GM21360 (cell line): ENCODE data around the gene MAST1.
"Not testable (repeated sequence)": the region's sequence is repeated elsewhere in the genome, so short reads cannot be mapped to it uniquely, and the experiment has no call there.

Experiments used
- ATAC-seq: cut with Tn5 transposase; IDR thresholded peaks from one replicate; pipeline ENCODE4 v1.9.1; 2021; ENCODE audit warnings: mild to moderate bottlenecking, moderate library complexity; ENCODE audit not compliant: unreplicated experiment

The MAST1 gene

DNA sequence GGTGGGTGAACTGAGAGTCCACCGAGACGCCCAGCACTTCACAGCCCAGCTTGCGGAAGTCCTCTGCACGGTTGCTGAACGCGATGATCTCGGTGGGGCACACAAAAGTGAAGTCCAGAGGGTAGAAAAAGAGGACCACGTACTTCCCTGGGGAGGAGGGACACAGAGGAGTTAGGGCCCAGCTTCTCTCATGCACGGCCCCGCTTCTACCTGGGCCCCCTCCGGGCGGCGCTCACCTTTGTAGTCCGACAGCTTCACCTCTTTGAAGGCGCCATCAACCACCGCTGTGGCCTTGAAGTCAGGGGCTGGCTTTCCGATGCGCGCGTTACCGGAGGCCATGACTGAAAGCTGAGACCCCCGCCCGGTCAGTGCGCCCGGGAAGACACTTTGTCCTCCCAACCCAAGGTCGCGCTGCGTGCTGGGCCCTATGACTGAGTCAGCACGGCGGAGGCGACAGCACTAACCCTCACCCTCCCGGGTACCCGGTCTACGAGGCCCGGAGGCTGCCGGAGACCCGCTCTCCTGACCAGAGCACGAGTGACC lies 37.3 kb upstream of the MAST1 start:
- ATAC-seq: no peak

DNA sequence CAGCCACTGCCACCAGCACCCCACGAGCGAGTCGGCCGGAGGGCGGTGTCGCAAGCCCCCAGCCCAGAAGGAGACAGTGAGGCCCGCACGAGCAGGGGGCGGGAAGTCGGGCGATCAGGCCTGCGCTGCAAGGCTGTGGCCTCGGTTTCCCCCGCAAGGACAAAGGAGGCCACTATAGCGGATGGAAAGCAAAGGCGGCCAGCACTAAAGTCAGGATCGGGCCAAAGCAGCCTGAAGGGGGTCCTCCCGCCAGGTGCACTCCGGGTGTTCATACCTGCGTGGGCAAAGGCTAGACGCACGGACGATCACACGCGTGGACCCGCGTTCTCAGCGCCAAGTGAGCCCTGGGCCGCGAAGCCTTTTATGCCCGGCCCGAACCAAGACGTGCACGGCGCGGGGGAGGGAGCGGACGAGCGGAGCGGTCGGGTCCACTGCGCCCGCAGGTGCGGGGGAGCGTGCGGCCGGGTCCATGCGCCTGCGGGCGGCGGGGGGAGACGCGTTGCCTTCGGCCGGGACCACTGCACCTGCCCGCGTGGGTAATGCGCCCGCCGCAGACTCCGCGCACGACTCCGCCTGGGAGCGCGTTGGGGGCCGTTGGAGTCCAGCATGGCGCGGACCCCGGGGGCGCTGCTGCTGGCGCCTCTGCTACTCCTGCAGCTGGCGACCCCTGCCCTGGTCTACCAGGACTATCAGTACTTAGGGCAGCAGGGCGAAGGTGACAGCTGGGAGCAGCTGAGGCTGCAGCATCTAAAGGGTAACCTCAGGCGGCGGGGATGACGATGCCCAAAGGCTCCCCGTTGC lies 36.6 kb upstream of the MAST1 start, which contains the start of the genes PRDX2 and THSD8:
Gene PRDX2, minus strand, starts transcription at position 335 of the 801 bp plus-strand sequence. CDS start 539 bp downstream, outside the sequence.
Gene THSD8, plus strand, starts transcription at position 604 of the 801 bp plus-strand sequence. Its CDS starts 3 bp downstream, at position 607.
- no peak for ATAC-seq

DNA sequence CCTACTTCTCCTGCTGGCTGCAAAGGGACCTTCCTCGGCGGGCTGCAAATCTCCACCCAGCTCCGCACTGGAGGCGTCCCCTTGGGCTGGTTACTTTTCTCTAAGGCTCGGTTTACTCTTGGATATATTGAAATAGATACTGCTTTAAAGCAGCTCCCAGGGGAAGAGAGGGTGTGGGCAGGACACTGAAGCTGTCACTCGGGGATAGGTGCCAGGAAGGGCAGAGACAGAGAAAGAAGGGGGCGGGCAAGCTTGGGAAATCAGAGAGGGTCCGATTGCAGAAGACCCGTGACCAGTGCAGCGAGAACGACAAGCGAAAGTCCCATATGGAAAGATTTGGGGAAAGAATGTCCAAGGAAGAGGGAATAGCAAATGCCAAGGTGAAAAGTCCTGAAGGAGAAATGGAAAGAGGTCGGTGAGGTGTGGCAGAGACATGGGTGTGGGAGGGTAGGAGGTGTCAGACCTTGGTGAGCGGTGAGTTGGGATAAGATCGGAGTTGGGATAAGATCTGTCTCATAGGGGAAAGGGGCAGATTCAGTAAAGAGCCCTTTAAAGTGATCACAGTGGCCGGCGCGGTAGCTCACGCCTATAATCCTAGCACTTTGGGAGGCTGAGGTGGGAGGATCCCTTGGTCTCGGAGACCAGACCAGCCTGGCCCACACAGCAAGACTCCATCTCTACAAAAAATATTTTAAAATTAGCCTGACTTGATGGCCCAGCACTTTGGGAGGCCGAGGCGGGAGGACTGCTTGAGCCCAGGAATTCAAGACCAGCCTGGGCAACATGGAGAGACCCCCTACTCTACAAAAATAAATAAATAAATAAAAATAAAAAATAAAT lies 35.8 kb upstream of the MAST1 start:
- ATAC-seq: no peak

DNA sequence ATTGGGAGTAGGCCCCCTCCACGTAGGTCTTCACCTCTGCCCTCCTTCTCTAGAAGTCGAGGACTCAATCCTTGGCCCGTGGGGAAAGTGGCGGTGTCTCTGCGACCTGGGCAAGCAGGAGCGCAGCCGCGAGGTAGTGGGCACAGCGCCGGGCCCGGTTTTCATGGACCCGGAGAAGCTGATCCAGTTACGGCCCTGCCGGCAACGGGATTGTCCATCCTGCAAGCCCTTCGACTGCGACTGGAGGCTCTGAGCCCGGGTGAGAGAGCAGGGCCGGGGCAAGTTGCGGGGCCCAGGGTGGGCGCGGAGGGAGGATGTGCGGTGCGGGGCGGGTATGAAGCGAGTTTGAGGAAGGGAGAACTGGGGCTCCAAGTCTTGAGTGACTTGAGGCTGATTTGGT lies 34.3 kb upstream of the MAST1 start:
- no peak for ATAC-seq

DNA sequence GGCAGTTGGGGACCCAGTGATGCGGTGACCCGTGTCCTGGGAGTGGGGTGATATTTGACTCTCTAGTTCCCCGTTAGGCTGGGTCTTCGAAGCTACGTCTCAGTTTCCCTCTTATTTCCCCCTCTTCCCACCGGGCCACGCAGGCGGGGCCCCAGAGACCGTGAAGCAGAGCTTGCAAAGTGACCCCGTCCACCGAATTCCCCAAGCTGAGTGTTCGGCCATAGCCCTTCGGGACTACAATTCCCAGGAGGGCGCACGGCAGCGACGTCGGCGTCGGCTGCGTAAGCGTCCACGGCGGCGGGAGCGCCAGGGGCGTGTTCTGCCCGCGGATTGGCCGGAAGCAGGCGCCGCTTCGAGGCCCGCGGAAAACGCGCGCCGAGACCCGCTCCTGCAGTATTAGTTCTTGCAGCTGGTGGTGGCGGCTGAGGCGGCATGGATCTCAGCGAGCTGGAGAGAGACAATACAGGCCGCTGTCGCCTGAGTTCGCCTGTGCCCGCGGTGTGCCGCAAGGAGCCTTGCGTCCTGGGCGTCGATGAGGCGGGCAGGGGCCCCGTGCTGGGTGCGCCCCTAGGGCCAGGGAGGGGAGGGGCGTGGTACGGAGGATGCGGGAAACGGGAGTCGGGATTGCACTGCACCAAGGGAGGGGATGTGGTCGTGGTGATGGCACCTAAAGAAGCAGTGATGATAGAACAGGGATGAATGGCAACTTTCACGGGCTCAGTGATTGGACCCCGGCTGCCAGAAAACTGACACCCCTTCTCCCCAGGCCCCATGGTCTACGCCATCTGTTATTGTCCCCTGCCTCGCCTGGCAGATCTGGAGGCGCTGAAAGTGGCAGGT lies 31.9 kb upstream of the MAST1 start, which contains the start of gene RNASEH2A:
Gene RNASEH2A, plus strand, starts transcription at position 343 of the 840 bp plus-strand sequence. Its CDS starts 90 bp downstream, at position 433.
- ATAC-seq: peak; percentile 74

DNA sequence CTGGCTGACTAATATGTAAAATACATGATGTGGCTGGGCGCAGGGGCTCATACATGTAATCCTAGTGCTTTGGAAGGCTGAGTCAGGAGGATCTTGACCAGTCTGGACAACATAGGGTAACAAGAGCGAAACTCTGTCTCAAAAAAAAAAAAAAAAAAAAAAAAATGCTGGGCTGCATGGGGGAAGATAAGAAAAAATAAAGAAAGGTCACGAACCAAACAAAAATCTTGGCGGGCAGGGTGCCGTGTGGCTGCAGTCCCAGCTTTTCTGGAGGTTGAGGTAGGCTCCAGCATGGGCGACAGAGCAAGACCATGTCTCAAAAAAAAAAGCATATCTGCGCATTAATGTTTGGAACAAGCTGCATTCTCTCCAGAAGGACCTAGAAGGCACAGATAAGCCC lies 23.2 kb upstream of the MAST1 start:
- ATAC-seq: no peak

DNA sequence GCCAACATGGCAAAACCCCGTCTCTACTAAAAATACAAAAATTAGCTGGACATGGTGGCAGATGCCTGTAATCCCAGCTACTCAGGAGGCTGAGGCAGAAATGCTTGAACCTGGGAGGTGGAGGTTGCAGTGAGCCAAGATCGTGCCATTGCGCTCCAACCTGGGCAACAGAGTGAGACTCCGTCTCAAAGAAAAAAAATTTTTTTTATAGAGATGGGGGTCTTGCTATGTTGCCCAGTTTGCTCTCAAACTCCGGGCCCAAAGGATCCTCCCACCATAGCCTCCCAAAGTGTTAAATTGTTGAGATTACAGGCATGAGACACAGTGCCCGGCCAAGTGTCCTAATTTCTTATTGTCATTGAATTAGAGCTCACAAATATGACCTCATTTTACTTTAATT lies 21.1 kb upstream of the MAST1 start:
- ATAC-seq: not testable (repeated sequence)

DNA sequence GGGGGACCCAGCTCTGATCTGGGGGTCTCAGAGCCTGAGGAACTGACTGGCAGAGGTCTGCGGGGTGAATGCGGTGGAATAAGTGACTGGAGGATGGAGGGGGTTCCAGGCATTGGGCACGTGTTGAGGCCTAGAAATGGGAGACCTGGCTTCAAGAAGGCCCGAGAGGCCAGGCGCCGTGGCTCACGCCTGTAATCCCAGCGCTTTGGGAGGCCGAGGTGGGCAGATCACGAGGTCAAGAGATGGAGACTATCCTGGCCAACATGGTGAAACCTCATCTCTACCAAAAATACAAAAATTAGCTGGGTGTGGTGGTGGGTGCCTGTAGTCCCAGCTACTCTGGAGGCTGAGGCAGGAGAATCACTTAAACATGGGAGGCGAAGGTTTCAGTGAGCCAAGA lies 20.5 kb upstream of the MAST1 start:
- not testable (repeated sequence) for ATAC-seq

DNA sequence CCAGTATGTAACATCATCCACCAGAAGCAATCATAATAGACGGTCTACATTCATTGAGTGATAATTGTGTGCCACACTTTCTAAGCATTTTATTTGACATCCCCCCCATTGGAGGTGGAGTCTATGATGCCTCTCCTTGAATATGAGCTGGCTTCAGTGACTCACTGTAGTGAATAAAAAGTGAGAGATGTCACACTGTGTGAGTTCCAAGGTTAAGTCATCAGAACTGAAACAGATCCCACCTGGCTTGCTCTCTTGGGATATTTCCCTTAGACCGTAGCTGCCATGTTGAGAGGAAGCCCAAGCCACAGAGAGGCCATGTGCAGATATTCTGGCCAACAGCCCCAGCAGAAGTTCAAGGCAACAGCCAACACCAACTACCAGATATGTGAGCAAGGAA lies 16.6 kb upstream of the MAST1 start:
- ATAC-seq: no peak

DNA sequence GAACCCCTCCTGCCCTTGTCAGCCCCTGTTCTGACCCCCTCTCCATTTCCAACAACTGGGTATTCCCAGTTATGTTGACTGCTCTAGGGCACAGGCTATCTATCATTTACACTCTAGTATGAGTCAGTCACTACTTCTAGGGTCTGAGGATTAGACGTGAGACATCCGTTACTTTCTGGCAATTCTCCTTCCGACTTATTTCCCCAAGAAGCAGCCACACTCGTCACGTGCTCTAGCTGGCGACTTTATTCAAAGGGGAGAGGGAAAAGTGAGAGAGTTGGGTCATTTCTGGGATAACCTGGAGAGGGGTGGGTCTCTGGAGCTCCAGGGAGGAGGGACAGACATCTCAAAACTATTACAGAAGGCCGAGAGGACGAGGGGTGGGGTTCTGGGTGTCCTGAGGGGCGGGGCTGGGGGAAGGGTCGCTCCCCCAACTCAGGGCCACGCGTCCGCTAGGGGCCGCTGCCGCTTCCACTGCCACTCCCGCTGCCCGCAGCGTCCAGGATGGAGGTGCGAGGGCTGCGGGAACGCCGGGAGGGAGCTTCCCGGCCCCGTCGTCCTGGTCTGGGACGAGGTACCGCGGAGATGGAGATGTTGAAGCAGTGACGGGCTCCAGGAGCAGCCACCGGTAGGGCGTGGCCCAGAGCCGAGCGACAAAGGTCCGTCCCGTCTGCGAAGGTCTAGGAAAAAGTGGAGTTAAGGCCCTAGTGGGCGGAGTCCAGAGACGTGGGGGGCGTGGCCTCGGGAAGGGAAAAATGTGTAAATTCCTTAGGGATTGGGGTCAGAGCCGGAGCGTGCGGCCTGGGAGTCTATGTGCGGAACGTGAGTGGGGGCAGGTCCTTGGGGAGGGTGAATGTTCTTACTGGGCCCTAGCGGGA lies 12.8 kb upstream of the MAST1 start:
- no peak for ATAC-seq

DNA sequence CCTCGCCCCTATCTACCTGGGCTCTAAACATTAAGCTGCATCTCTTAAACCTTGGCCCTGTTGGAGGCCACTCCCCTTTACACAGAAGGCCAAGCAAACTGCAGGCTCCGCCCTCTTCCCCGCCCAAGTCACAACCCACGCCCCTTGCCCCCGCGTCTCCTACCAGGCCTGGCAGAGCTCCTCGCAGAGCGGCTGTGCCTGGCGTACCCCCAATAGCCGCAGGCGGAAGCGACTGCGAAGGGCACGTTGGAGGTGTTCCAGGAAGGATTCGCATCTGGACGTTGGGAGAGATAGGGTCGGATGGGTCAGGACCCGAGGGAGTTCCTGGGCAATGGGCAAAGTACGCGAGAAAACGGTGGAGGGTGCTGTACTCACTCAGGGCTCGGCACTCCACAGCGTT lies 9.8 kb upstream of the MAST1 start:
- ATAC-seq: no peak

DNA sequence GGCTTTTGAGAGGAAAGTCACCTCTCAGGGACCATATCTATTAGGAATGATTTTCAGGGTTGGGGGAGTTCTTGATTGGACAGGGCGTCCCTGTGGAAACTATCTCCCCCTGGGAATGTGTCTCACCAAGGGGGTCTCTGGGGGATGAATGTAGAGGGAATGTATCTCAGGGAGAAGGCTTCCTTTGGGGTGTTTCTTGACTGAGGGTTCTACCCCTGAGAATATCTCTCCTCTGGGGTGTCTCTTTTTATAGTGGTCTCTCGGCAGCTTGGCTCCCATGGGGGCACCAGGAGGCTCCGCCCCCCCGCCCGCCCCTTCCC lies 4.9 kb upstream of the MAST1 start:
- no peak for ATAC-seq

DNA sequence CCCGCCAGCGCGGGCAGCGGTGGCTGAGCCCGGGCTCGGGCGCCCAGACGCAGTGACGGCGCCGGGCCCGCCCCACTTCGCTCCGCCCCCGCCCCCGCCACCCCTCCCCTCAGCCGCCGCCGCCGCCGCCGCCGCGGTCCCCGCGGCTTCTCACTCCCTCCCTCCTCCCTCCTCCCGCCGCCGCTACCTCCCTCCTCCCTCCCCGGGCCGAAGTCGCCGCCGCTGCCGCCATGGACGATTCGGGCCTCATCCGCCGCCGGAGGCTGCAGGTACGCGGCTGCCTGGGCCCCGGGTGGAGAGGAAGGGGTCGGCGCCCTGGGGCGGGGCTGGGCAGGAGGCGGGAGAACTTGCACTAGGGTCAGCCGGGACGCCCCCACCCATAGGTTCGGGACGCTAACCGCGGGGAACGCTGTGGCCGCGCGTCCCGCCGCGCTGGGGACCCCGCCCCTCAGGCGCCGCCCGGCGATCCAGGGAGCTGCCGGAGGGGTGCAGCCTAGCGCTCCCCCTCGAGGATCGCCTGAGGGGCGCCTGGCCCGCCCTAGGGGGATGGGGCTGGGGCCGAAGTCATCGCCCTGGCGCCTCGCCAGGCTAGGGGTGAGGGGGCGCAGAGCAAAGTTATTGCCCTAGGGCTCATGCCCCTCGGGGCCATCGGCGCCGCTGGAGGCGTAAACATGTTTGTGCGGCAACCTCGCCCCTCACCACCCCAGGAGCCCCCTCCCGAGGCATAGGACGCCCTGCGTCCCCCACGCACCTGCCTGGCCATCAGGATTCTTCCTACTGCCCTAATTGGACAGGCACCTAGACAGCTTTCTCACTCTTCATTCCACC lies 4.4 kb upstream of the MAST1 start:
- ATAC-seq: no peak

DNA sequence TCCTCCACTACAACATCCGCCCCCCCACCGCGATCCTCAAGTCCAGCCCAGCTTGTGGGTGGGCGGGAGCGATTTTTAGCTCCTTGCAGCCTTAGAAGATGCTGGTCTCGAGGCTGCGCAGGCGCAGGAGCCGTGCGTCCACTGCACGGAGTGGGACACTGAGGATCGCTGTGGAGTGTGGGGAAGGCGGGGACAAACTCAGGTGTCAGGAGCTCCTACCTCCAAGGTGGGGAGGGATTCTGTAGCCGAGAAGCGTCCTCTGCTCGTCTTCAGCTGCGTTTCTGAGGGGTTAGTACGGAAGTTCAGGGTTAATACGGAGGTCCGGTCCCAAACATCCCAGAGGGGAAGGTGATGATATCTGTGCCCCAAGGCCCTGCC lies 3.8 kb upstream of the MAST1 start, which contains the start of gene RTBDN:
Gene RTBDN, minus strand, starts transcription at position 14 of the 378 bp plus-strand sequence. CDS start 4,600 bp downstream, outside the sequence.
- no peak for ATAC-seq

DNA sequence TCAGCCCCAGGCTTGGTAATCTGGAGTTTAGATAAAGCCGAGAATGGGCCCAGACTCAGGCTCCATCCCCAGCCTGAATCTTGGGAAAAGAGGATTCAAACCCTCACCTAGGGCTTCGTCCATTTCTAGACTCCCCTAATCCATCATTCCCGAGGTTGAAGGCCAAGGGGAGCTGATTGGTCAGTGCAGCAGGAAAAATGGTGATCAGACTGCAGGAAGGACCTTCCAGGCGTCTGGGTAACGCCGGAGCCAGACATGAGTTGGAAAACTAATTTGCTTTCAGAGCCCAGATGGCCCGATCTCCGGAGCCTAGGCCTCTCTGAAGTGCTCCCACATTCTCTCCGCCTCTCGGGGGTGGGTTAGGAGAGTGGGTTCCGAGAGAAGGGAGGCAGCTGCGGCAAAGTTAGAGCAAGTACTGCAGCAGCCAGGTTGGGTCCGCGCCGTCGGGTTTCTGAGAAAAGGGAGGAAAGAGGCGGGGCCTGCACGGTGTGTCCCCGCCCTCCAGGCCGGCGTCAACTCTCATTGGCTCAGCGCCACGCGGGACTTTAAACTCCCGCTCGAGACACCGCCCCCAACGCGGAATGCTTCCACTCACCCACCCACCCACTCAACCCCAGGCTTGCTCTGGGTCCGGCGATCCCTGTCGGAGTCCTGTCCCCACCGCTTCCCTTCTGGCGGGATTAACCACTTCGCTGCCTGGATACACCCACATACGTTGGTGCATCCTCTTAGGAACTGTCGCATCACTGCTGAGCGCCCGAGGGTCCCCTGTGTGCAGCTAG lies 3.1 kb upstream of the MAST1 start:
- no peak for ATAC-seq

DNA sequence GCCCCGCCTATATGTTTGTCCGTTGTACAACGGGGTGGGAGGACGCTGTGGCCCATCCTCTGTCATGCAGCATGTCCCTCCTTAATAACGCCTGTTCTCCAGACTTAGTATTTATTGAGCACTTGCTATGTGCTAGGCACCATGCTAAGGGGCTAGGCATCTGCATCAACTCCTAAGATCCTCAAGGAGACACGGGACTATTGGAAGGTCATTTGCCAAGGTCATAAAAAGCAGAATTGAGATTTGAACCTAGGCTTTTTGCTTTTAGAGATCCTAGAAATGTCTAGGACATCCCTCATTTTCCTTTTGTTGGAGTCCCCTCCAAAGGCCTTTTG lies 1.8 kb upstream of the MAST1 start:
- no peak for ATAC-seq

DNA sequence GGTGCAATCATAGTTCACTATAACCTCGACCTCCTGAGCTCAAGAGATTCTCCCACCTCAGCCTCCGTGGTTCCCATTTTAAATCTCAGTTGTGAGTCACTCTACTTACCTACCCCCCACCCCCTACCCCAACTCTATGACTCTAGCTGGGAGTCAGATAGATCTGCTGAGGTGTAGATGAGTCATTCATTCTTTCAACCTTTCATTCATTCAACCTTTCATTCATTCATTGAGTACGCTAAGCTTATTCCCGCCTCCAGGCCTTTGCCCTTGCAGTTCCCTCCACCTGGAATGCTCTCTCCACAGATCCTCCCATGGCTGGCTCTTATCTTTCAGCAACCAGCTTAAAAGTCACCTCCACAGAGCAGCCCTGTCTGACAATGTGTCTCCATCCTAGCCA lies 1.1 kb upstream of the MAST1 start:
- no peak for ATAC-seq
